ENCODE measurements around the gene ZNF335. TPM values are rescaled to one million over a fixed set of nuclear protein-coding genes. Genes with fewer than 3 reads are reported as not detected.

ZNF335 gene
- total RNA-seq, 1 donor from 2014 or later, result 14.2 TPM

DNA sequence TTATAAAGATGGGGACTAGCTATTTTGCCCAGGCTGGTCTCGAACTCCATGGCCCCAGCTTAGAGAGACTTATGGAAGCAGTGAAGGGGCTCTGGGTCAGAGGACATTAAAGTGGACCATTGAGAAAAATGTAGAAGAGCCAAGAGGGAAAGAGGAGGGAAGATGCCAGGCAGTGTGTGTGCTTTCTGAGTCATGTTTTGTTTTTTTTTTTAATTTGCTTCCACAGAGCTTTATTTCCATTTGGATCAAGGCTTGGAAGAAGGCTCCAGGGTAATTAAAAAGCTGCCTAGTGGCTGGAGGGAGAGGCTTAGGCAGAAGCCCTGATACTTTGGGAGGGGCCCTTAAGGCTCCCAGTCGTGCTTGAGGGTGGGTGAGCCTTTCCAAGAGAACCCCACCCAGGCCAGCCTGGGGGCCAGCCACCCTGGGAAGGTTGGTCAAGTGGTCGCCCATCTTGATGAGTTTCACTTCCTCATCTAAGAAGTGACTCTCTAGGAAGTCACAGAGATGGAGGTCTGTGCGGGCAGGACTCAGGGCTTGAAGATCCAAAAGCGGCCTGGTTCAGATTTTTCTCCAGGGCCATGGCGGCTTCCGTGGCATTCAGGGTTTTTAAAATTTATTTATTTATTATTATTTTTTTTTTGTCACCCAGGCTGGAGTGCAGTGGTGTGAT is 3.0 kb upstream of the ZNF335 start:
- Mint-ChIP-seq H3K4me3 (ENCODE audit: unreplicated experiment) (no peak overlapping the region), H3K9me3 (ENCODE audit: low read depth) (no peaks in the 10 kb centered on the region), H3K36me3 (ENCODE audit: low read depth) (peaks cover 2% of the 10 kb centered on the region), H3K27me3 (ENCODE audit: low read depth) (peaks cover 20% of the 10 kb centered on the region), H3K27ac (ENCODE audit: unreplicated experiment) (no peak overlapping the region), H3K4me1 (ENCODE audit: low read depth) (peaks cover 16% of the 10 kb centered on the region)
- DNase-seq (ENCODE audit: low spot score), result peak; percentile 63
- TF ChIP-seq CTCF (IDR thresholded peaks at IDR 0.05), result no peak

DNA sequence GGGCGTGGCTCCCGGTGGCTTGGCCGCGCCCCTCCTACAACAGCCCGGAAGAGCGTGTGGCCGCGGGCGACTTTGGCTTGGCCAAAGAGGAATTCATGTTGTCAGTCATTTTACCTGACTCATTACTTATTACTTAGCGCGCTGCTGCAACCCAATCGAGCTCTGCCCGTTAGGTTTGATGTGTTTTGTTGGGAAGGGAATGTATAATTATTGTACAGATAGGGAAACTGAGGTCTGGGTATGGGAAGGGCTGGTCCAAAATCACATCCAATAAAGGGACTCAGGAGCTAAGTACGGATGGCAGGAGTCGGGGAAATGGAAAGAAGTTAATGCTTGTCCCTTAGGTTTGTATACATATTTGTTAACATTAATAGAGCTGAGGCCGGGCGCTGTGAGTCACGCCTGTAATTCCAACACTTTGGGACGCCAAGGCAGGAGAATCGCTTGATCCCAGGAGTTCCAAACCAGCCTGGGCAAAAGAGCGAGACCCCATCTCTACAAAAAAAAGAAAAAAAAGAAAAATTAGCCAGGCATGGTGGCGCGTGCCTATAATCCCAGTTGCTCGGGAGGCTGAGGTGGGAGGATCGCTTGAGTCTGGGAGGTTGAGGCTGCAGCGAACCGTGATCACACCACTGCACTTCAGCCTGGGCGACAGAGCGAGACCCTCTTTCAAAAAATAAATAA is 639 bp upstream of the ZNF335 start:
- H3K27me3 Mint-ChIP-seq (ENCODE audit: low read depth), result peaks cover 11% of the 10 kb centered on the region

GRCh38 chr20:45971425-45971674 is 653 bp downstream of the ZNF335 start:
- H3K36me3 Mint-ChIP-seq (ENCODE audit: low read depth), result peaks cover 3% of the 10 kb centered on the region
- TF ChIP-seq CTCF (IDR thresholded peaks at IDR 0.05), result no peak
- H3K27ac Mint-ChIP-seq (ENCODE audit: unreplicated experiment), result peak overlapping the region; percentile 100

More for the DNA sequence above, 639 bp upstream of the ZNF335 start:
- no peaks in the 10 kb centered on the region for H3K9me3 Mint-ChIP-seq (ENCODE audit: low read depth)
- H3K36me3 Mint-ChIP-seq (ENCODE audit: low read depth), result peaks cover 3% of the 10 kb centered on the region
- H3K4me1 Mint-ChIP-seq (ENCODE audit: low read depth), result peaks cover 26% of the 10 kb centered on the region
- TF ChIP-seq CTCF (IDR thresholded peaks at IDR 0.05), result no peak
- H3K27ac Mint-ChIP-seq (ENCODE audit: unreplicated experiment), result peak overlapping the region; percentile 100
- H3K4me3 Mint-ChIP-seq (ENCODE audit: unreplicated experiment), result peak overlapping the region; percentile 80
- DNase-seq (ENCODE audit: low spot score), result peak; percentile 38

GRCh38 chr20:45970646-45971424 is 1.2 kb downstream of the ZNF335 start:
- Mint-ChIP-seq H3K4me1 (ENCODE audit: low read depth) (peaks cover 26% of the 10 kb centered on the region), H3K27me3 (ENCODE audit: low read depth) (peaks cover under 1% of the 10 kb centered on the region), H3K9me3 (ENCODE audit: low read depth) (no peaks in the 10 kb centered on the region), H3K4me3 (ENCODE audit: unreplicated experiment) (peak overlapping the region; percentile 80), H3K36me3 (ENCODE audit: low read depth) (peaks cover 2% of the 10 kb centered on the region), H3K27ac (ENCODE audit: unreplicated experiment) (peak overlapping the region; percentile 100)
- TF ChIP-seq CTCF (IDR thresholded peaks at IDR 0.05), result no peak
- peak; percentile 92 for DNase-seq (ENCODE audit: low spot score)

More at GRCh38 chr20:45971425-45971674, 653 bp downstream of the ZNF335 start:
- Mint-ChIP-seq H3K27me3 (ENCODE audit: low read depth) (peaks cover 5% of the 10 kb centered on the region), H3K4me3 (ENCODE audit: unreplicated experiment) (peak overlapping the region; percentile 80), H3K9me3 (ENCODE audit: low read depth) (no peaks in the 10 kb centered on the region), H3K4me1 (ENCODE audit: low read depth) (peaks cover 26% of the 10 kb centered on the region)
- DNase-seq (ENCODE audit: low spot score), result no peak

All from chondrocyte (in vitro differentiated cells).